GM08714 (cell line): Measurements from ENCODE around the gene PLXNA4.

ENCODE experiments used
- H3K4me3 ChIP-seq: fragments of 200-500 bp; sonication (Bioruptor generic); 2 replicates; pipeline ENCODE4 v1.5.1; 2014; ENCODE audit warnings: mild to moderate bottlenecking, low read length, inconsistent platforms
- ZNF274 ChIP-seq: IDR thresholded peaks from 2 replicates; pipeline ENCODE4 v1.6.1; 2012; ENCODE audit warnings: mild to moderate bottlenecking, low read depth, low read length

The PLXNA4 gene

DNA sequence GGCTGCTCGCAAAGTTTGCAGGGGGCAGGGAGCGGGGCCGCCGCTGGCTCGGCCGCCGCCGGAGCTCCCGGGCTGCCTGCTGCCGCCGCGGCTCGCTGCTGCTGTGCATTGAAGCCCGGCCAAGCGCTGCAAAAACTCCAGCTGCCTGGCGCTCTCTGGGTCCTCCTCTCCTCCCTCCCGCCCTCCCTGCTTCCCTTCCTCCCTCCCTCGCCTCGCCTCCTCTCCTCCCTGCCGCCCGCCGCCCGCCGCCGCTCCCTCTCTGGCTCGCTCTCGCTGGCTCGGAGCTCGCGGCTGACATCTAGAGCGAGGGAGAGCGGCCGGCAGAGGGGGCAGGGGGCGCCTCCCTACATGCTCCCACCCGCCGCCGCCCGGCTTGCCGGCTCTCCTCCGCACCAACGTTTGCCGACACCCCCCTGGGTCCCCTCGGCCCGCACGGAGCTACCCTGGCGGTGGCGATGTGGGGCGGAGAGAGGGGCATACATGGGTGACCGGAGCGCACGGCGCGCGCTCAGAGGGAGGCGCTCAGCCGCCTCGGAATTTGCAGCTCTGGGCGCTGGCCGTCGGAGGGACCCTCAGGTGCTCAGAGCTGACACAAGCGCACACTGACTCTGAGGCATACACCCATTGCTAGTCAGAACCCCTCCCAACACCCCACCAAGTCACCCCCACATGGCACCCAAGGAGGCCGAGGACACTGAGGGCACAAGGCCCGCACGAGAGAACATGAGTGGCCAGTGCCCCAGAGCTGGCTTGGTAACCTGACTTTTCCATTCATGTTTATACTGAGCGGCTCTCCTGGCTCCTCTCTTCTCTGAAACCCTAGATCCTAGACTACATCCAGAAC is 1.2 kb upstream of the PLXNA4 start:
- no peak for TF ChIP-seq ZNF274
- no peak overlapping the region for H3K4me3 ChIP-seq

DNA sequence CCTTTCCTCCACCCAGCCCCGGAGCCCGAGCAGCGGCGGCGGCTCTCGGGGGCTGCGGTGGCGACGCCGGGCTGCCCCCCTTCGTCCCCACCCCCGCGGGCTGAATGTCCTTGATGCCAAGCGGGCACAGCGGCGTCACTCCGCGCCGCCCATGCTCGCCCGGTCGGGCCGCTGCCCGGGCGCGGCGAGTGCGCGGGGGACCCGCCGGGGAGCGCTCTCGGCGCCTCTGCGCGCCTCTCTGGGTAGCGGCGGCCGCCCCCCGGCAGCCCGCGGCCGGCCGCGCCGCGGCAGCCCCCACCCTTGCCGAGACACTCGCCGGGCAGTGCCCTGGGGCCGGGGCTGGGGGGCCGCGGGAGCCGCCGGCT is 433 bp upstream of the PLXNA4 start:
- TF ChIP-seq ZNF274 = no peak
- no peak overlapping the region for H3K4me3 ChIP-seq

DNA sequence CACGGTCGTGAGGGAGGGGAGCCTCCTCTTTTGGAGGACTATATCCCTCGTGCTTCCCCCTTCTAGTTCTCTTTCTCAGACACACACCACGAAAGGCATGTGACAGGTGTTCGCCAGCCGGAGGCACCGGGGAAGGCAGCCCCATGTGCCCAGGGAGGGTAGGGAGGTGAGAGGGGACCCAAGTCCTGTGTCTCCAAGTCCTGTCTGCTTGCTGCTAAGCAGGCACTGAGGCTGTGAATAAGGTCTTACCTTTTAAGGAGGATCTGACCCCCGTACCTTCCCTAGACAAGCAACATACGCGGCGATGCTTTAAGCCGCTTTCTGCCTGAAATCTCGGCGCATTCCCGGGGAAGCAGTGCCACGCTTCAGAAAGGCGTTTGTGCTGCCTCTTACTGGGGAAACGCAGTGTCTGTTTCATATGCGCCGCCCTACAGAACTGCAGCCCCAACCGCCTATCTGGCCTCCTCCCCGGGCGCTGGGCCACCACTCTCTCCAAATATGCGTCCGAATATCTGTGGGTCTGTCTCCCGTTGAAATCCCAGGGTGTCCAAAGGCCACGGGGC is 770 bp downstream of the PLXNA4 start:
- TF ChIP-seq ZNF274 = no peak
- H3K4me3 ChIP-seq = no peak overlapping the region

DNA sequence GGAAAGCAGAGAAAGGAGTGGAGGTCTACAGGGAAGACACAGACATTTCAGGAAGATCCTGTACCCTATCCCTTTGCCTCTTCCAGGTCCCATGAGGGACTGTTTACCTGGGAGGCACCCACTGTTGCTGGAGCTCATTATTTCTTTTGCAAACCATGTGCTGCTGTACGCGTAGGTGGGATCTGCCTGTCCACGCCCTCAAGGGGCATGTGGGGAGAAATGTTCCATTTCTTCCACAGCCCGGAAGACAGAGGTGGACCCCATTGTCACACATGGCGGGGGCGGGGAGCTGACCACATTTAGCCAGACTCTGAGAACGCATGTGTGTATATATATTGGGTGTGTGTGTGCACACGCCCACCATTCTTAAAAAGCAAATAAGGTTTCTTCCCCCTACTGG is 2.0 kb downstream of the PLXNA4 start:
- no peak for TF ChIP-seq ZNF274
- H3K4me3 ChIP-seq = no peak overlapping the region

DNA sequence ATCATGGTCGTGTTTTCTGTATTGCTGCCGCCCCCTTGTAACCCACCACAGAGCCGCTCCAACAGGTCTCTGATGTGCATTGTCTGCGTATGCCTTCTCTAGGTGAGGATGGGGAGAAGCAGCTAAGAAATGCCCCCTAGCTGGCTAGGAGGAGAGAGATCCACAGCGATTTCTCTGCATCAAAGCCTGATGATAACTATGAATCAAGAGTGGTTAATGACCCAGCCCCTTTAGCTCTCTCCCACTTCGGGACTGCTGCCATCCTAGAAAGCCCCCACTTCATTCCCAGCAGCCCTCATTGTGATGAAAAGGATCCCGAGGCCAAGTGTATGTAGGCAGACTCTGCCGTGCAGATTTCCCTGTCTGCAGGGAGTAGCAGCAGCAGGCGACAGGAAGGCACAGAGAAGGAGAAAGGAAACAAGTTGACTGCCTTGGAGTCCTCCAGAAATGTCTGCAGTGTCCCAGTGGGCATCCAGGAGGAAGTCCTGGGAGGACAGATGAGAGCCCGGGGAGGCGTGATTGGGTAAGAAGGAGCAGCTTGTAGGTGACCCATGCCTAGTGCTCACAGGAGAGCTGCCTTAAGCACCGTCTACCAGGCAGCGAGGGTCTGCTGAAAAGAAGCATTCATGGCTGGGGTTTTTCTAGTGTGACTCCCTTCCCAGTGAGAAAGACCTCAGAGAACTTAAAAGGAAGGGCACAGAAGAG is 2.9 kb downstream of the PLXNA4 start:
- no peak overlapping the region for H3K4me3 ChIP-seq
- no peak for TF ChIP-seq ZNF274

DNA sequence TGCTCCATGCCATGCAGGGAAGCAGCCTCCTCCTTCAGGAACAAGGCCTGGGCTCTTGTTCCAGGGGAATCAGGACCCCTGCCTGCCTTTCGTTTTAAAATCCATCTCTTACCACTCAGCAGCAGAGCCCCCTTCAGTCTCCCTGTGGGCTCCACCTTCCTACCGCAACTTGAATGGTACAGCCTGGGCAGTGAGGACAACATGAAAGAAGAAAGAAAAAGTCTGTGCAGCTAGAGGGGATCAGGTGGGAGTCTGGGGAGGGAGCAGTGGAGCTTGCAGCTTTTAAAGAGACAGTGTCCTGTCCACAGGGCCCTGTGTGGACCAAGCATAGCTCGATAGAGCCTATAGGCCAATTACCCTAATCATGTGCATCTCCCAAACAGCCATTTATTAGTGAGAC is 3.7 kb downstream of the PLXNA4 start:
- TF ChIP-seq ZNF274 = no peak
- no peak overlapping the region for H3K4me3 ChIP-seq

DNA sequence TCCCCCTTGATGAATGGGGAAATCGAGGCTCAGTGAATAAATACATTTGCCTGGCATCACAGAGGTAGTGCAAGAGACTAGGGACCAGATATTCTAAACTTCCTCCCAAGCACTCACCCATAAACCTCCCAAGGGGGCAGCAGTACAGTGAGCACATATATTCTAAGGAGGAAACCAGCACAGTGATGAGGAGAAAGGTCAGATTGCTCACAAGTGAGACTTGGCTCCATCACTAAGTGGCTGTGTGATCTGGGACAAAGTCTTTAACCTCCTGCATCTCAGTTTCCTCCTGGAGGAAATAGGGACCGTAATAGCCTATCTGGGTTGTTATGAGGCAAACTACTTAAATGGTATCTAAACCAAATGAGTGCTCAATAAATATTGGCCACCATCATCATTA is 4.3 kb downstream of the PLXNA4 start:
- no peak overlapping the region for H3K4me3 ChIP-seq
- no peak for TF ChIP-seq ZNF274

DNA sequence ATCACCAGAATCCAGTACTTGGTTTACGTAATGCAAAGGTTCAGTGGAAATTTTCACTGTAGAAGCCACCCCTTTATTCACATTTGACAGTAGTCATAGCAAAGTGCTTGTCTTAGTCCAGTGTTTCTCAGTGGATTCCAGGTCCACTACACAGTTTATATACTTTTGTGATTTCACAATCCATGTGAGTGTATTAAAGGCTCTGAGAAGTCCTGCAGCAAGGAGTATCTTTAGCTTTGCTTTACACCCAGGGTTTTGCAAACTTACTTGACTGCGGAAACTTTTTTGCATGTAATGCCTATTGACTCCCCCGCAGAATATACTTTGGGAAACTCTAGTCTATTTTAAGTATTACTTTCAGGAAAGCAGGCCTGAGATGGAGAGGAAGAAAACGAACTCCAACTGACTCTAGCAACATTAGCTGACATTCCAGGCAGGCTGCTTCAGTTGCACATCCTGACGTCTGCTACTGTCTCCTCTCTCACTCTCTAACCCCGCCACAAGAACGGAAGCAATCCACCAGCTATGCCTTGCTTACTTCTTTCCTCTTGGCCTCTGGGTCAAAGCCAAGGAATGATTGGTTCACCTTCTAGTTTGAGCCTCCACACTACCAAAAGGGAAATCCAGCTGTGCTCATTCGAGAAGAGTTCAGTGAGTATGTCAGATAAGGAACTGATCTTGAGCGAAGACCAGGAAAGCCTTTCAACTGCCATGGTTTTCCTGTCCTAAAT is 6.2 kb downstream of the PLXNA4 start:
- no peak for TF ChIP-seq ZNF274
- H3K4me3 ChIP-seq = no peak overlapping the region

DNA sequence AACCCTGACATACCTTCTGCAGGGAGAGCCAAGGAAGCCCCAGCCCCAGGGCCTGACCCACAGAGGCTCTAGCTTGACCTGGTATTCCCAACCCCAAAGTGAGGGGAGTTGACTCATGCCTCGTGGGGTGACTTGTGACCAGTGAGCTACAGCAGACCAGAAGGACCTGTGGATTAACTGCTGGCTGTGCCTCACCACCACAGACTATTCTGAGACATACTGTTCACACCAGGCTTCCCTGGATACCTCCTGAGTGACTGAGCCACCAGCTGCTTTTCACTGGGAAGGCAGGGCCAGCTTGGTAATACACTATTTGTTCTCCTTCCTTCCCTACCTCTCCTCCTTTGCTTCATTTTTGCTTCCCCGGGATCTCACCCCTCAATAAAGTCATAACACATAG is 7.3 kb downstream of the PLXNA4 start:
- TF ChIP-seq ZNF274 = no peak
- no peak overlapping the region for H3K4me3 ChIP-seq

DNA sequence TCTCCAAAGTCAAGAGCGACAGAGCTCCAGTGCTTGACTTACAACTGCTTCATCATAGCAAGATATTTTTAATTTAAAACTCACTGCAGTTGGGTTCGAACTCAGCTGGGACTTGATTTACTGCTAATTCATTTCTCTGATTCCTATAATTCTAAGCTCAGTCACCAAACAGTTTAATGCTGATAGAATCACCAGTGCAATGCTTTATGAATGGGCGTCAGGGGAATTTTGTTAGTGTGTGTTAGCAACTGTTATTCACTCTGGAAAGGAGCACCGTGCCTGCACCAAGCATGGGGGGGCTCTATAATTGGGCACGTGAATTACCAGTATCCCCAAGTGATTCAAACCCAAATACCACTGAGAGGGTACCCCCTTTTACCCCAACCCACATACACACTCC is 10.4 kb downstream of the PLXNA4 start:
- no peak overlapping the region for H3K4me3 ChIP-seq
- no peak for TF ChIP-seq ZNF274

DNA sequence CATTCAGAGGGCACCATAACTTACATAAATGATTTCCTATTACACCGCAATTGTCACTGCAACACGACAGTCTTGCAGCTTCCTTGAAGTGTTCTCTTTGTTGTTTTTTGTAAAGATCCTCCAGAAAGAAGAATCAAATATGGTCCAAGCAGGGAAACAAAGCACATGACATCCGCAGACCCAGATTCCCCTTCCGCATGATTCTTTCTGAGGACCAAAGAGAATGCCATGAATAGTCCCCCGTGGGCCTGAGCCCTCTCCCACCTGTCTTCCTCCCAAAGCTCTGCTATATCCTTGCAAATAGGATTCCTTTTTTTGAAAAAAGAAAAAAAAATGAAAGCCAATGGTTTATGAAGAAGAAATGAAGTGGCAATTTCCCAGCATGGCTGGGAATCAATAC is 10.8 kb downstream of the PLXNA4 start:
- no peak for TF ChIP-seq ZNF274
- H3K4me3 ChIP-seq = no peak overlapping the region

DNA sequence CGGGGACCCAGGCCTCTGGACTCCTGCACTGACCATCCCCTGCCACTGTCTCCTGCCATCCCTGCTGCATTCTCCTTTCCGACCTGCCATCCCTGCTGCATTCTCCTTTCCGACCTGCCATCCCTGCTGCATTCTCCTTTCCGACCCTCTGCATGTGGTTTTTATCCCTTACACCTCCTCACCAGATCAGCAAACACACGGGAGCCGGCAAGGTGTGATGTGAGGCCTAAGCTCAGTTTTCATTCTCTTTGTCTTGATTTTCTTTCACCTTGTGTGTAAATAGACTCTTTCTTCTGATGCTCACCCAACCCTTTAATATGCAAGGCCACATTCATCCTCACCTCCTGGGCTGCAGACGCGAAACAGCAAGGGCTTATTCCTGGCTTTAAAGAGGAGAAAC is 11.4 kb downstream of the PLXNA4 start:
- H3K4me3 ChIP-seq = no peak overlapping the region
- TF ChIP-seq ZNF274 = no peak

DNA sequence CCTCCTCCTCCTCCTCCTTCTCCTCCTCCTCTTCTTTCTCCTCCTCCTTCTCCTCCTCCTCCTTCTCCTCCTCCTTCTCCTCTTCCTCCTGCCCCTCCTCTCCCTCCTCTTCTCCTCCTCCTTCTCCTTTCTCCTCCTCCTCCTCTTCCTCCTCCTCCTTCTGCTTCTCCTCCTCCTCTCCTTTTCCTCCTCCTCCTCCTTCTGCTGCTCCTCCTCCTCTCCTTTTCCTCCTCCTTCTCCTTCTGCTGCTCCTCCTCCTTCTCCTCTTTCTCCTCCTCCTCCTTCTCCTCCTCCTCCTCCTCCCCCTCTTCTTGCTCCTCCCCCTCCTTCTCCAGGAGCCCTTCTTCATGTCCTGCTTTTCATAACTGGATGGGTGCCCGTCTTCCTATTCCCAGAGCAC is 12.2 kb downstream of the PLXNA4 start:
- TF ChIP-seq ZNF274 = no peak
- no peak overlapping the region for H3K4me3 ChIP-seq

DNA sequence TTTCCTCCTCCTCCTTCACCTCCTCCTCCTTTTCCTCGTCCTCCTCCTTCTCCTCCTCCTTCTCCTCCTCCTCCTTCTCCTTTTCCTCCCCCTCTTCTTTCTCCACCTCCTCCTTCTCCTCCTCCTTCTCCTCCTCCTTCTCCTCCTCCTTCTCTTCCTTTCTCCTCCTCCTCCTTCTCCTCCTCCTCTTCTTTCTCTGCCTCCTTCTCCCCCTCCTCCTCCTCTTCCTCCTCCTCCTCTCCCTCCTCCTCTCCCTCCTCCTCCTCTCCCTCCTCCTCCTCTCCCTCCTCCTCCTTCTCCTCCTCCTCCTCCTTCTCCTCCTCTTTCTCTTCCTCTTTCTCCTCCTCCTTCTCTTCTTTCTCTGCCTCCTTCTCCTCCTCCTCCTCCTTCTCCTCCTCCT is 13.6 kb downstream of the PLXNA4 start:
- no peak for TF ChIP-seq ZNF274

More for the DNA sequence above, 13.6 kb downstream of the PLXNA4 start:
- H3K4me3 ChIP-seq = no peak overlapping the region
